SK-N-MC (cell line): ENCODE data around the gene CYB561.

ENCODE experiments used
- EZH2 ChIP-seq: fragments of 200-600 bp; sonication (generic); IDR thresholded peaks from one replicate; pipeline ENCODE4 v1.6.1; 2017; ENCODE audit warnings: antibody characterized with exemption
- FOXP2 ChIP-seq: optimal IDR thresholded peaks from 2 replicates; pipeline ENCODE3; 2011; ENCODE audit warnings: mild to moderate bottlenecking, moderate library complexity; ENCODE audit not compliant: insufficient read depth; ENCODE audit errors: extremely low read length, control extremely low read depth
- POLR2AphosphoS5 ChIP-seq: IDR thresholded peaks from 2 replicates; pipeline ENCODE4 v1.6.1; 2012; ENCODE audit warnings: mild to moderate bottlenecking, low read depth, low read length, borderline replicate concordance

DNA sequence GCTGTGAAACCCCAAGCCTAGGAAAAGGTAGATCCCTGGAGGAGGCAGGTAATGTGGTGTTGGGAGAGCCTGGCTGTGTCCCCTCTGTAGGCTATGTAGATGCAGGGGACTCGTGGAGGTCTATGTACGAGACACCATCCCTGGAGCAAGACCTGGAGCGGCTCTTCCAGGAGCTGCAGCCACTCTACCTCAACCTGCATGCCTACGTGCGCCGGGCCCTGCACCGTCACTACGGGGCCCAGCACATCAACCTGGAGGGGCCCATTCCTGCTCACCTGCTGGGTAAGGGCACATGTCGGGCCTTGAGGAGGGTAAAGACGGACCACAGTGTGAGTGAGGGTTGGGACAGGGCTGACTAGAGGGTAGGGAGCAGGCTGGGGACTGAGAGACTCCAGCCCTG, 42.7 kb upstream of the CYB561 start:
- TF ChIP-seq POLR2AphosphoS5 (no peak), EZH2 (no peak), FOXP2 (no peak)
